NCI-H82 (cell line): ENCODE data around the gene APBB2.
"Not testable (repeated sequence)": the region's sequence is repeated elsewhere in the genome, so short reads cannot be mapped to it uniquely, and the experiment has no call there.

Experiments used
- DNase-seq: peaks from one replicate; lab custom pipeline; 2025; lab: John Stamatoyannopoulos, UW

Gene APBB2

DNA sequence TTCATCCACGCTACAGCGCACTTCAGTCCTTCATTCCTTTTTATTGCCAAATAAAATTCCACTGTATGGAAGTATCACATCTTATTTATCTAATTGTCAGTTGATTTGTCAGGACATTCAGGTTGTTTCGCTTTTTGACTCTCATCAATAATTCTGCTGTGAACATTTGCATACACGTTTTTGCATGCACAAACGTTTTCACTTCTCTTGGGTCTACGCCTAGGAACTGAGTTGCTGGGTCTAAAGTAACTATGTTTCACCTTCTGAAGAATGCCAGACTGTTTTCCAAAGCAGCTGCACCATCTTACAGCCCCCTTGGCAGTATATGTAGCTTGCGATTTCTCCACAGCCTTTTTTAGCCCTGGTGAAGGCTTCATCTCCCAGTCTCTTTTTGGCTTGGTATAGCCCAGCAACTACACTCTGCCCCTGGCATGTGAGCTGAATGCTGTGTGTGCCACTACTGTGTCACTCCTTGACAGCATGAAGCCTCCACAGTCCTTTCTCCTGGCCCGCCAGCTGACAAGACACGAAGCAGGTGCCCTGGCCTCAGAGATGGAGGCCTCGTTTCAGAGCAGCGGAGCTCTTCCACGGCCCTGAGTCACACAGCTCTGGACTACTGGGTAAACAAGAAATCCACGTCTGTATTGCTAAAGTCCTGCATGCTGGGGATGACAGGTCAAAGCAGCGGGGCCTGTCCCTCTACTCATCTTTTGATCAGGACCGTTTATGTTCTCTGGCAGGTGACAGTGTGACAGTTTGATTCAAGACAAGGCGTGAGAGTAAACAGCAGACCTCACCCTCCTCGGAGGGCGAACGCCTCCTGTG is 389.1 kb downstream of the APBB2 start:
- DNase-seq = no peak

DNA sequence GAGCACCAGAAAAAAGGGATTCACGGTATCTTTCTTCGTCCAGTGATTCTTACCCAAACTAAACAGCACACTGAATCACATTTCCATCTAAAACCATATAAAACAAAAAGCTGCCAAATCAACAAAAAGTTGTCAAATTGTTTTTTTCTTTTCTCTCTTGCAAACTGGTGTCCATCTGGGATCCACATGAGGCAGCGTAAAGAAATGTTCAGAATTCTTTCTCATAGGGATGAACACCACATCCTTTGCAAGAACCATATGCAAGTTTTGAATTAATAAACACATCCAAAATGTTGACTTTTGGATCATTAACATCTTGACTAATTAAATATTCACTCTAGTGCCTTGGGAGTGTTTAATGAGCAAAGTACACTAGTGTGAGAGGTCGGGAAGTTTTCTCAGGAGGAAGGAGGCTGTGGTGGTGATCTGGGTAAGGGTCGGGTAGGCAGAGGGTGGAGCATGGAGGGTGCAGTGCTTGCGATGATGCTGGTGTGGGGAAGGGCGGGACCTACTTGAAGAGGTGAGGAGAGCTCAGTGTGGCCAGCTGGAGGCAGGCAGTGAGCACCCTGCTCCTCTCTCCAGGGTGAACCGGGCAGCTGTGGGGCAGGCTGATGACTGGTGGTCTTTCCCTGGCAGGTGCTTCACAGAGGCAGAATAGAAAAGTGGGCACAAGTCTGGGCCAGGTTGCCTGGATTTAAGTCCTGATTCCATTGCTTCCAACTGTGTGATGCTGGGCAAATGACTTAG is 391.7 kb downstream of the APBB2 start:
- DNase-seq = no peak

GRCh38 chr4:40820101-40820500 is 394.2 kb downstream of the APBB2 start:
- no peak for DNase-seq

GRCh38 chr4:40817157-40817556 is 397.2 kb downstream of the APBB2 start:
- DNase-seq = not testable (repeated sequence)

- DNase-seq = no peak
Observed at GRCh38 chr4:40812856-40813255, 401.5 kb downstream of the APBB2 start.

GRCh38 chr4:40812386-40812785 is 402.0 kb downstream of the APBB2 start:
- no peak for DNase-seq

- DNase-seq = no peak
Observed at GRCh38 chr4:40811956-40812355, 402.4 kb downstream of the APBB2 start.

DNA sequence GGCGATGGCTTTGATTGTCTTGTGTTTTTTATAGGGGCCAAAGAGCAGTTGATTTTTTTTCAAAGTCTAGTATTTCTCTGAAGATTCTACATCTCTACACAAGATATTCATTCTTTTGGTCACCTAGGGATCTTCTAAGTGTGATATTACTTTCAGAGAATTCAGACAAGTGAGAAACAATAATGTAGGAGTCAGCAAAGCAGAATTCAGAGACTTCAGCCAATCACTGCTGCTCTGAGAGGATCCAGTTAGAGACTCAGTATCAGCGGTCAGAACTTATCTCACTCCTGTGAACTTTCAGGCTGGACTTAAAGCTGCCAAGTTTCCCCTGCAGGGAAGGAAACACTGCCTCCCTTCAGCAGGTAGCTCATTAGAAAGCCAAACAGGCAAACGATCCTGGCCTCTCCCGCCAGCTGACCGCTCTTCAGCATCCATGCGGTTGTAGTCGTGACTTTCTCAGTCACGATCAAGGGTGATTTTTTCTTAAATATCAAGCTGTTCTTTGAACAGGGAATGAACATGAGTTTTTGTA is 405.4 kb downstream of the APBB2 start:
- no peak for DNase-seq

- no peak for DNase-seq
Observed at GRCh38 chr4:40804598-40804997, 409.7 kb downstream of the APBB2 start.

- DNase-seq = no peak
Observed at GRCh38 chr4:40800064-40800463, 414.3 kb downstream of the APBB2 start.

GRCh38 chr4:40789771-40790170 is 424.6 kb downstream of the APBB2 start:
- DNase-seq = no peak

GRCh38 chr4:40789031-40789430 is 425.3 kb downstream of the APBB2 start:
- no peak for DNase-seq

DNA sequence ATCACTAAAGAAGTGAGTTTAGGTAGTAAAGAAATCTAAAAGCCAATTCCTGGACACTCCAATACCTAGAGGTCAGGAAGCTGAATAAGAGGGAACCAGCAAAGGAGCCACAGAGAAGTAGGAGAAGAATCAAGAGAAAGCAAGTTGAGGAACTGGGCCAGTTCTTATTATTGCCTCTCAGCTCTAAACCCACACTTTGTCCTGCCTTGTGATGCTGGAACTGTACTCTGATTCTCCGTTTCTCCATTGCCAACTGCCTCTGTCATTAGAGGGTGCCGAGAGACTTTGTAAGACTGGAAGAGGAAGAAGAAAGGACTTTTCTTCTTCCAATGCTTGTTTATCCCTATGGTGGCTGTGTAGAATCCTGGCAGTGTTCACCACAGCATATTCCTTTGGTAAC is 426.0 kb downstream of the APBB2 start:
- no peak for DNase-seq

DNA sequence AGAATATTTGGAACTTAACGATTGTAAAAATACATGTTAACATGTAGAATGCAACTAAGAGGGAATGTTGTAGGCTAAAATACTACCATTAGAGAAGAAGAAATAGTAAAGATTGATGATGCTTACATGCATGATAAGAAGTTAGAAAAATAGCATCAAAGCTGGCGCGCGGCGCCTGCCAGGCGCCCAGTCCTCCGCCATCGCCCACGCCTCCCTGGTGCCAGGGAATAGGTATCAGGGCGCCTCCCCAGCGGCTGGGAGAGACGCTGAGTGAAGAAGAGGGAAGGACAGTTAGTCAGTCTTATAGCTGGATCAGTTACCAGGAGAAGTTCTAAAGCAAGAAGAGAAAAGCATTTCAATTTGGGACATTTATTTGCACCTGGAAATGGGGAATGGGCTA is 428.6 kb downstream of the APBB2 start:
- no peak for DNase-seq

- no peak for DNase-seq
Observed at GRCh38 chr4:40782876-40783275, 431.5 kb downstream of the APBB2 start.

DNA sequence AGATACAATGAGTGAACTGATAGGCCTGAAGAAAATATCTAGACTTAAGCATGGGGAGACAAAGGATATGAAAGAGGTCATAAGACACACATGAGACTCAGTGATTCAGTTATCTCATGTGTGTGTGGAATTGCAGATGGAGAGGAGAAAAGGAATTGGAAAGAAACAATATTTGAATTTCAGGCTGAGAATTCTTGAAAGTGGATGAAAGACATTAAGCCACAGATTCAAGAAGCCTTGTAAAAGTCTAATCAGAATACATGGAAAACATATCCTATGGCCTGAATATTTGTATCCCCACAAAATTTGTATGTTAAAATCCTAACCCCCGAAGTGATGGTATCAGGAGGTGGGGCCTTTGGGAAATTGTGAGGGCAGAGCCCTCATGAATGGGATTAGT is 436.3 kb downstream of the APBB2 start:
- no peak for DNase-seq

DNA sequence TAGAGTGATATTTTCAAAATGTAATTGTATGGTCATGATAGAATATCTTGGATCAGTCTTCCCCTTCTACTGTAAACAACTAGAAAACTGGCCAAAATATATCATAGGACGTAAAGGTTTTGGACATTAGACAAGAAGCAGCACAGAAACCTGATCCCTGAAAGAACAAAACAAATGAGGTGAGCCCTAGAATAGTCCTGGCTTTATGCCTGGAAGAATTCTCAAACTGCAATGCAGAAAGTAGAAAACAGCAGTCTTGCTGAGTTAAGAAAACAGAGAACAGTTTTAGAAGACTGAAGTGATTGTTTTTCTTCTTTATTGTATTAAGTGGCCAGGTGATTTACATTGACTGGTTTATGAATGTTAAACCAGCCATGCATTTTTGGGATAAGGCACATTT is 445.1 kb downstream of the APBB2 start:
- DNase-seq = no peak

DNA sequence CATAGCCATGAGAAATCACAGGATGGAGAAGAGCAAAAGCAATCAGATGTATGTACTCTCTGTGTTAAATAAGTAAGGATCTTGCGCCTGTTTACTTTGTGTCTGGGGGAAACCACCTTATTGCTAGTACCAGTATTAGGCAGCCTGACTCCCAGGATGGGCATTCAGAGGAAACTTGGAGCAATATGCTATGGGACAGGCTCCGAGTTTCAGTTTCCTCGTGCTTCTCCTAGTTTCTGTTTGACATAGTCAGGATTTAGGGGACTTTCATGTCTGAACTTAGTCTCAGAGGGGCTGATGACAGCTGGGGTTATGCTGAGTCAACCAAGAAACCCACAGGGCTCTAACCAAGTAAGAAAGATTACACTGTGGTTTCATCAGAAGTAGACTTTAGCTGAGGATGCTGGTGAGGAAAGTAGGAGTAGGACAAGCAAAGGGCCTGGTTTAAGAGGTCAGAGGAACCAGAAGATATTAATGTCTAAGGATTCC is 451.1 kb downstream of the APBB2 start:
- DNase-seq = no peak
